GM18909 (cell line): ENCODE results near the gene PIGH.
"Not testable (repeated sequence)": the region's sequence is repeated elsewhere in the genome, so short reads cannot be mapped to it uniquely, and the experiment has no call there.

Source experiments
- ATAC-seq: cut with Tn5 transposase; IDR thresholded peaks from one replicate; pipeline ENCODE4 v1.9.1; 2021; ENCODE audit warnings: mild to moderate bottlenecking; ENCODE audit not compliant: unreplicated experiment, poor library complexity

The PIGH gene

GRCh38 chr14:67555518-67556090, 44.5 kb downstream of the PIGH start:
- no peak for ATAC-seq

GRCh38 chr14:67554341-67554740, 45.7 kb downstream of the PIGH start:
- no peak for ATAC-seq

GRCh38 chr14:67553547-67553946, 46.5 kb downstream of the PIGH start:
- ATAC-seq = no peak

GRCh38 chr14:67551940-67552339, 48.1 kb downstream of the PIGH start:
- ATAC-seq = no peak

GRCh38 chr14:67551123-67551522, 48.9 kb downstream of the PIGH start:
- no peak for ATAC-seq

- ATAC-seq = no peak
Measured at GRCh38 chr14:67549734-67550133, 50.3 kb downstream of the PIGH start.

- no peak for ATAC-seq
Measured at GRCh38 chr14:67547224-67547780, 52.8 kb downstream of the PIGH start.

- ATAC-seq = no peak
Measured at GRCh38 chr14:67544590-67544989, 55.5 kb downstream of the PIGH start.

GRCh38 chr14:67542620-67543019, 57.4 kb downstream of the PIGH start:
- ATAC-seq = not testable (repeated sequence)

GRCh38 chr14:67541448-67542387, 58.4 kb downstream of the PIGH start:
- no peak for ATAC-seq
